CD14-positive monocyte (primary cell): ENCODE measurements around the gene SERP2. TPM values are rescaled to one million over a fixed set of nuclear protein-coding genes. Genes with fewer than 3 reads are reported as not detected.
A peak's percentile ranks its signal among the peaks of the same experiment; 100 is the strongest.

Source experiments
- DNase-seq, 3 donors: peaks; one replicate each; pipeline ENCODE4 v3.0.0-alpha.2; 2011 to 2022
- H2AFZ ChIP-seq: 2 replicates; pipeline ENCODE4 v1.6.0; 2012; ENCODE audit warnings: mild to moderate bottlenecking, low read depth, low read length, inconsistent platforms; ENCODE audit not compliant: insufficient read depth, poor library complexity, severe bottlenecking
- H3K27ac ChIP-seq, 2 donors: 1 replicate in 1 of 2; 2 replicates in 1 of 2; pipeline ENCODE4 v1.5.1; 2012 to 2013; ENCODE audit warnings: low read length in 2 of 2, control low read depth in 1 of 2, inconsistent platforms in 1 of 2, low read depth in 1 of 2, mild to moderate bottlenecking in 1 of 2
- H3K27me3 ChIP-seq, 2 donors: one replicate each; pipeline versions ENCODE4 v1.6.0 to v1.6.1; 2011 to 2013; ENCODE audit warnings: low read length in 2 of 2; ENCODE audit not compliant: control insufficient read depth in 2 of 2, insufficient read depth in 2 of 2
- H3K36me3 ChIP-seq, 2 donors: replicated peaks in 1 of 2; 1 replicate in 1 of 2; 2 replicates in 1 of 2; pipeline versions ENCODE4 v1.5.1 to v1.6.1; 2012 to 2013; ENCODE audit warnings: low read length in 2 of 2, control low read depth in 1 of 2, inconsistent platforms in 1 of 2, mild to moderate bottlenecking in 1 of 2; ENCODE audit not compliant: insufficient read depth in 2 of 2, control insufficient read depth in 1 of 2
- H3K4me1 ChIP-seq, 2 donors: 1 replicate in 1 of 2; 2 replicates in 1 of 2; pipeline versions ENCODE4 v1.5.1 to v1.6.1; 2012 to 2013; ENCODE audit warnings: low read length in 2 of 2, control low read depth in 1 of 2, inconsistent platforms in 1 of 2, mild to moderate bottlenecking in 1 of 2, moderate library complexity in 1 of 2; ENCODE audit not compliant: insufficient read depth in 2 of 2, control insufficient read depth in 1 of 2
- H3K4me2 ChIP-seq: replicated peaks from 2 replicates; pipeline ENCODE3; 2012; ENCODE audit warnings: low read length, moderate library complexity, mild to moderate bottlenecking; ENCODE audit not compliant: poor library complexity, severe bottlenecking; ENCODE audit errors: extremely low read depth
- H3K4me3 ChIP-seq, 3 experiments: fragments of 200-600 bp in 1 of 3; sonication (generic) in 1 of 3; replicated peaks in 1 of 3; 1 replicate in 2 of 3; 2 replicates in 1 of 3; pipeline ENCODE4 v1.5.1; 2011 to 2013; ENCODE audit warnings: low read length in 3 of 3, mild to moderate bottlenecking in 3 of 3, control low read depth in 2 of 3, low read depth in 2 of 3, inconsistent platforms in 1 of 3, moderate library complexity in 1 of 3
- H3K79me2 ChIP-seq: 2 replicates; pipeline ENCODE4 v1.6.0; 2012; ENCODE audit warnings: mild to moderate bottlenecking, control low read depth, inconsistent platforms, low read length, moderate library complexity; ENCODE audit not compliant: insufficient read depth
- H3K9ac ChIP-seq: 2 replicates; pipeline ENCODE4 v1.6.0; 2017; ENCODE audit warnings: low read length, mild to moderate bottlenecking; ENCODE audit not compliant: insufficient read depth, poor library complexity, severe bottlenecking
- H3K9me3 ChIP-seq, 2 donors: replicated peaks in 1 of 2; 1 replicate in 1 of 2; 2 replicates in 1 of 2; pipeline versions ENCODE4 v1.5.1 to v1.6.1; 2012 to 2013; ENCODE audit warnings: low read length in 2 of 2, control low read depth in 1 of 2; ENCODE audit not compliant: control insufficient read depth in 1 of 2, insufficient read depth in 1 of 2
- H4K20me1 ChIP-seq: 2 replicates; pipeline ENCODE4 v1.6.0; 2012; ENCODE audit warnings: mild to moderate bottlenecking, low read length, control low read depth, moderate library complexity; ENCODE audit not compliant: insufficient read depth
- H3K27ac Mint-ChIP-seq, 7 donors: one replicate each; pipeline ENCODE4 v1.8.0; 2020; ENCODE audit warnings: mild to moderate bottlenecking in 7 of 7, mixed read lengths in 7 of 7, moderate library complexity in 6 of 7, inconsistent platforms in 2 of 7
- H3K27me3 Mint-ChIP-seq, 3 donors: one replicate each; pipeline ENCODE4 v1.8.0; 2021 to 2022; ENCODE audit warnings: low read depth in 3 of 3, mild to moderate bottlenecking in 3 of 3, mixed read lengths in 3 of 3, moderate library complexity in 3 of 3, inconsistent platforms in 1 of 3
- H3K36me3 Mint-ChIP-seq, 2 donors: one replicate each; pipeline ENCODE4 v1.8.0; 2020; ENCODE audit warnings: mixed read lengths in 2 of 2, inconsistent platforms in 1 of 2, mild to moderate bottlenecking in 1 of 2
- H3K4me1 Mint-ChIP-seq: one replicate; pipeline ENCODE4 v1.8.0; 2020; ENCODE audit warnings: mild to moderate bottlenecking, mixed read lengths
- H3K4me3 Mint-ChIP-seq, 2 donors: one replicate each; pipeline ENCODE4 v1.8.0; 2020; ENCODE audit warnings: mild to moderate bottlenecking in 2 of 2, mixed read lengths in 2 of 2, moderate library complexity in 1 of 2
- H3K9me3 Mint-ChIP-seq, 7 donors: one replicate each; pipeline ENCODE4 v1.8.0; 2020 to 2022; ENCODE audit warnings: mixed read lengths in 7 of 7, mild to moderate bottlenecking in 6 of 7, moderate library complexity in 6 of 7, inconsistent platforms in 2 of 7
- CTCF ChIP-seq: fragments of 200-600 bp; IDR thresholded peaks from one replicate; pipeline ENCODE4 v1.8.0; 2022; ENCODE audit warnings: antibody characterized with exemption, mild to moderate bottlenecking
- WGBS: methylation state at CpG from one replicate; pipeline ENCODE4 v1.1.5; 2013; ENCODE audit warnings: missing lambda C conversion rate; ENCODE audit not compliant: insufficient coverage; 5-methylcytosine and 5-hydroxymethylcytosine counted together
- intact Hi-C, 2 donors: fragments of 100-400 bp; cut with micrococcal nuclease; formaldehyde crosslinking; loops; one replicate each; pipeline versions ENCODE4 v1.15.0 to v1.15.1; 2023
- polyA plus RNA-seq, 3 donors: library from polyadenylated mRNA; depleted of rRNA in 1 of 3; unstranded in 2 of 3; stranded (reverse) in 1 of 3; fragments of 300-500 nt in 2 of 3; fragments of >200 nt in 1 of 3; fragmentation: Illumina TruSeq in 2 of 3; gene quantifications; 1 replicate in 2 of 3; 2 replicates in 1 of 3; pipeline ENCODE4 v1.2.3, GENCODE V29; 2012 to 2021

SERP2 gene
- polyA plus RNA-seq, 3 donors, result not detected

DNA sequence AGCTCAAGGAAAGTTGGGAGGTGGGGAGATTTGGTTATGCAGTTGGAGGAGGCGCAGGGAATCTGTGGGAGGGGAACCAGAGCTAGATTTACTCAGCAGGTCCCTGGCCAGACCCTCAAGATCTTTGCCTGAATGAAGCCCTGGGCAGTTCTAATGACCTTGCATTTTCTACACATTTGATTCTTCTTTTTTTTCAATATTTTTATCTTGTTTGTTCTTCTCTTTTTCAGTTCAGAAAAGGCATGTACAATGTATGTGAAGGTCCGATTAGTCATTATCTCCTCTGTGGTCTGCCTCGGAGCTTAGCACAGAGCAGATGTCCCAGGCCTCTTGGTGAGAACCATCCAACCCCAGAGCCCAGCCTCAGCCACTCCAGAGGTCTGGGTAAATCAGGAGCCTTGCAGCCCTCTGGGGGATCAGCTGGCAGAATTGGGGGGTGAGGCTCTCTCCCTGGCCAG, 24.2 kb downstream of the SERP2 start:
- DNase-seq, result no peak
- Mint-ChIP-seq H3K9me3 (no peaks in the 10 kb centered on the region), H3K27me3 (peaks cover 4 to 12% (median 7%) of the 10 kb centered on the region in 3 donors), H3K27ac (no peak overlapping the region), H3K36me3 (no peaks in the 10 kb centered on the region), H3K4me3 (no peak overlapping the region), H3K4me1 (peaks cover 3% of the 10 kb centered on the region)
- Histone ChIP-seq H3K27ac (no peak overlapping the region), H3K36me3 (no peaks in the 10 kb centered on the region), H4K20me1 (no peaks in the 10 kb centered on the region), H2AFZ (no peak overlapping the region), H3K4me1 (no peaks in the 10 kb centered on the region), H3K27me3 (no peaks in the 10 kb centered on the region), H3K4me2 (no peak overlapping the region), H3K9me3 (no peaks in the 10 kb centered on the region), H3K4me3 (no peak overlapping the region), H3K9ac (no peak overlapping the region), H3K79me2 (no peaks in the 10 kb centered on the region)
- intact Hi-C loops, result no loop called here
- no peak for TF ChIP-seq CTCF
- 52% methylated on average over 2 of the region's 3 CpGs for WGBS

GRCh38 chr13:44398606-44399005, 25.0 kb downstream of the SERP2 start:
- no peak overlapping the region for H3K27ac ChIP-seq
- Mint-ChIP-seq H3K4me3 (no peak overlapping the region), H3K27me3 (peaks cover under 1 to 11% (median 5%) of the 10 kb centered on the region in 3 donors), H3K27ac (peak overlapping the region in 1 of 7 donors; percentile 54), H3K4me1 (no peaks in the 10 kb centered on the region), H3K36me3 (no peaks in the 10 kb centered on the region), H3K9me3 (no peaks in the 10 kb centered on the region)
- 57% methylated on average over 1 of the region's 3 CpGs for WGBS
- no peaks in the 10 kb centered on the region for H3K27me3 ChIP-seq
- no peaks in the 10 kb centered on the region for H4K20me1 ChIP-seq
- H2AFZ ChIP-seq, result no peak overlapping the region
- no peak overlapping the region for H3K4me2 ChIP-seq
- TF ChIP-seq CTCF, result no peak
- H3K4me1 ChIP-seq, result no peaks in the 10 kb centered on the region
- intact Hi-C loops, result no loop called here
- H3K36me3 ChIP-seq, result no peaks in the 10 kb centered on the region
- no peak for DNase-seq
- no peak overlapping the region for H3K9ac ChIP-seq
- no peak overlapping the region for H3K4me3 ChIP-seq
- no peaks in the 10 kb centered on the region for H3K79me2 ChIP-seq
- H3K9me3 ChIP-seq, result no peaks in the 10 kb centered on the region
